Stimulated activated CD4-positive, alpha-beta T cell treated with anti-CD3 and anti-CD28 coated beads, Interleukin-12 subunit alpha, Interleukin-12 subunit beta, amount 100 ng/mL, for 4 hours (primary cell): Measurements from ENCODE around the gene PROP1.
A peak's percentile ranks its signal among the peaks of the same experiment; 100 is the strongest.
"Not testable (repeated sequence)": the region's sequence is repeated elsewhere in the genome, so short reads cannot be mapped to it uniquely, and the experiment has no call there.

ENCODE experiments used
- DNase-seq: peaks from one replicate; pipeline ENCODE4 v3.0.0-alpha.2; 2020

The PROP1 gene

DNA sequence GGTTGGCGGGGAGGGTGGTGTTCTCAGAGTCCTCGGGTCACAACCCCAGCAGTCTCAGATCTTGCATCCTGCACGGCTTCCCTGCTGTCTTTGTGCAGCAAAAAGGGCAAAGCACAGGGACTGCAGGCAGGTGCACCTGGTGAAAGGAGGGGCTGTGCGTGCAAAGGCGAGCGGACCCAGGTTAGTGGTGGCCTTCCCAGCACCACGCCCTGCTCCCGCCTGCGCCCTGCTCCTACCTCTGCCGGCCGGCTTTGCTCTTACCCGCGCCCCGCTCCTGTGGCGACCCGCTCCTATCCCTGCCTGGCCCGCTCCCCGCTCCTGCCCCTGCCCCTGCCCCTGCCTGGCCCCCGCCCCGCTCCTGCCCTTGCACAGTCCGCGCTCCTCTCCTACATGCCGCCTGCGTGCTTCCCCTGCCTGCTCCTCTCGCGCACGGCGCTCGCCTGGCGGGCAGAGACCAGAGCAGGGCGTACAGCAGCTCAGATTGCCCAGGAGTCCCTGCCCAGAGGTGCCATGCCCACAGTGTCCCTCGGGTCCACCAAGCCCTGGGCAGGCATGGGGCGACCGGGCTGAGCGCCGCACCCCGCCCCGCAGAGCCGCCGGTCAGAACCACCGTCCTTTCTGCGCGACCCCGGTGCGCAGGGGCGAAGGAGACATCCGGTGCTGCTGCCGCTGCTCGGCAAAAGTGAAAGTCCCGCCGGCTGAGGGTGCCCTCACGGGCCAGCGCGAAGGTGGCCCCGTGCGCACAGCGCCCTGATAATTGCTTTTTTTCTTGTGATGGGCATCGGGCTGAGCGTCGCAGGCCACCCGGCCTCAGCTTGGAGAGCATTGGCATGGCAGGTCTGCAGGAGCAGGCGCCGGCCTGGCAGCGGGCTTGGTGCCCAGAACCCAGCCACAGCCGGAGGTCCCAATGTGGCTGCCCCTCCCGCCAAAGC is 52.0 kb downstream of the PROP1 start:
- DNase-seq = peak; percentile 16

GRCh38 chr5:177942896-177943295 is 53.1 kb downstream of the PROP1 start:
- not testable (repeated sequence) for DNase-seq
